Left forelimb (tissue), 1 donor: ENCODE data around the gene POTEJ.
A peak's percentile ranks its signal among the peaks of the same experiment; 100 is the strongest.
"Not testable (repeated sequence)": the region's sequence is repeated elsewhere in the genome, so short reads cannot be mapped to it uniquely, and the experiment has no call there.

Source experiments
- DNase-seq: peaks from one replicate; pipeline ENCODE4 v3.0.0-alpha.2; 2018; ENCODE audit warnings: low spot score

The POTEJ gene

GRCh38 chr2:130601648-130602302 is 9.5 kb upstream of the POTEJ start:
- DNase-seq = not testable (repeated sequence)

DNA sequence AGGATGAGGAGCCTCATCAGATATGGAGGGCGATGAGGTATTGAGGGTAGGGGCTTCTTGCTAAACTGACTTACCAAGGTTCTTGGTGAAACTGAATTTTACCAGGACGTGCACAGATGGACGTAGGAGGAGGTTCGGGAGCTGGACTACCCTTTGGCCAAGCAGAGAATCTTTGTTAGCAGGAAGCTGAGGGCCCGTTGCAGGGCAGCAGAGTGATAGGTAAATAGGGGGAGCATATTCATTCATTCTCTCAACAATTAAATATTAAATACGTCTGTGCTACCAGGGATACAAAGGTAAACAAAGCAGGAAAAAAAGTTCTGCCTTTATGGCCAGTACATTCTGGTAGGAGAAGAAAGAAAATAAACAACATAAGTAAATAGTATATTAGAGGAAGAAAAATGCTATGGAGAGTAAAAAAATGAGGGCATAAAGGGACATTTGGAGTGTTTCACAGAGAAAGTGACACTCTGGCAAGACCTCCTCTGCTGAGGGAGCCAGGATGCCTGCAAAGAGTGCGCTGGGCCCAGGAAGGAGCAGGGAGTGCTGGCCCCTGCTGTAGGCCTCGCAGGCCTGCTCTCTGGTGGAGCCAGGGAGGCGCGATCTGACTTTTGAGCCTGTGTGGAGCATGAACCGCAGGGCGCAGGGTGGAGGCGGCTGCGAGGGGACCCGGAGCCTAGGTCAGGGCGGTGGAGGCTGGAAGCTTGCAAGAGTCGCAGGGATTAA is 2.8 kb upstream of the POTEJ start:
- not testable (repeated sequence) for DNase-seq

DNA sequence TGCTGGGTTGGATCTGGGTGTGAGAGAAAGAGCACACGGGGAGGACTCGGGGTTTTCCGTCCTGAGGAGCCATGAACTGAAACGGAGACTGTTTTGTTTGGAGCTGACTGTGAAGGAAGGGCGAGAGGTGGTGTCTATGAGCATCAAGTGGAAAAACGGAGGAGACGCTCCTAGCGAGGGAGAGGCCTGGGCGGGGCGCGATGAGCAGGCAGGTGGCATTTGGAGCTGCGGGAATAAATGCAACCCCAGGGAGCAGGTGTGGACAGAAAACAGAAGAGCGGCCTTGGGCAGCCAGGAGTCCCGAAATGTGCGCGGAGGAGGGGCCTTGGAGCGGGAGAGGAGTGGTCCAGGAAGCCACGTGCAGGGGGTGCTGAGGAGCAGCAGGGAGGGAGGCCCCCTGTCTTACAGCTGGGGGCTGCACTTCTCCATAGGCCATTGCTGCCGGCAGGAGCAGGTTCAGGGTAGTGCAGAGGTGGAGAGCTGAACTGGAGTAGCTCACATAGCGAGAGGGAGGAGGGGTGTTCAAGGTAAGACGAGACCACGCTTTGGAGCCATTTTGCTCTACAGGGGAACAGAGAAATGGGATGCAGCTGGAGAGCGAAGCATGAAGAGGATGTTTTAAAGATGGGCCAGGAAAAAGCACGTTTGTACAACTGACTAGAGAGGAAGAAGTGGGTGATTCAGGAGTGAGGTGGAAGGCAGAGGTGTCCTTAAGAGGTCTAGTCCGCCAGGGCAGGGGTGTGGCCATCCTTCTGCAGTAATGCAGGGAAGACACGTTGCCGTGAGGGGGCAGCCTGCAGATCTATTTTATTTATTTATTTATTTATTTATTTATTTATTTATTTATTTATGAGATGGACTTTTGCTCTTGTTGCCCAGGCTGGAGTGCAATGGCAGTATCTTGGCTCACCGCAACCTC is 2.0 kb upstream of the POTEJ start:
- DNase-seq = not testable (repeated sequence)

GRCh38 chr2:130610486-130610885 is 754 bp upstream of the POTEJ start:
- not testable (repeated sequence) for DNase-seq

DNA sequence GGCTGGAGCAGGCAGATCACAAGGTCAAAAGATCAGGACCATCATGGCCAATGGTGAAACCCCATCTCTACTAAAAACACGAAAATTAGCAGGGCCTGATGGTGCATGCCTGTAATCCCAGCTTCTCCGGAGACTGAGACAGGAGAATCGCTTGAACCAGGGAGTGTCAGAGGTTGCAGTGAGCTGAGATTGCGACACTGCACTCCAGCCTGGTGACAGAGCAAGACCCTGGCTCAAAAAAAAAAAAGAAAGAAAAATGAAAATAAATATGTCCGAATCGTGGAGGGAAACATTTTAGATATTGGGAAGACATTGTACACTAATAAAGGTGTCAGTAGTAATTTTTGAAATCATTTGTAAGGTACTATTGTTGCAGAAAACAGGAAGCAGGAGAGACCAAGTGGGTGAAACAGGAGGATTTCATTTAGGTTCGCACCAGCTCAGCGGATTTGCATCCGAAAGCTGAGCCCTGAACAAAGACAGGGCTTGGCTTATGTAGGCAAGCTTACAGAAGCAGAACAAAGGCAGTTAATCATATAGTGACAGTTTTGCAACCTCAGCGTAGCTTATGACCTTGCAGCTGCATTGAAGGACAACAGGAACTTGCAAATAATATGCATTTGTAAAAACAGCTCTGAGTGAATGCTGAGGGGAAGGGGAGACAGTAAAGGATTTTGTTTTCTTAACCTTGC is 17.7 kb downstream of the POTEJ start:
- not testable (repeated sequence) for DNase-seq

DNA sequence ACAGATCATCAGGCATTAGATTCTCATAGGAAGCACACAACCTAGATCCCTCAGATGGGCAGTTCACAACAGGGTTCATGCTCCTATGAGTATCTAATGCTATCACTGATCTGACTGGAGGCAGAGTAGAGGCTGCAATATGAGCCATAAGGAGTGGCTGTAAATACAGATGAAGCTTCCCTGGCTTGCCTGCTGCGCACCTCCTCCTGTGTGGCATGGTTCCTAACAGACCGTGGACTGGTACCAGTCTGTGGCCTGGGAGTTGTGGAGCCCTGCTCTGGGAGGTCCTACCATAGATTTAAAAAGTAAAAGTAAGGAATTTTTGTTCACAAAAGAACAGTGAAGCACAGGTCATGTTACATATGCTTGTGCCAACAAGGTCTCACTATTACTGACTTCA is 27.7 kb downstream of the POTEJ start:
- not testable (repeated sequence) for DNase-seq

DNA sequence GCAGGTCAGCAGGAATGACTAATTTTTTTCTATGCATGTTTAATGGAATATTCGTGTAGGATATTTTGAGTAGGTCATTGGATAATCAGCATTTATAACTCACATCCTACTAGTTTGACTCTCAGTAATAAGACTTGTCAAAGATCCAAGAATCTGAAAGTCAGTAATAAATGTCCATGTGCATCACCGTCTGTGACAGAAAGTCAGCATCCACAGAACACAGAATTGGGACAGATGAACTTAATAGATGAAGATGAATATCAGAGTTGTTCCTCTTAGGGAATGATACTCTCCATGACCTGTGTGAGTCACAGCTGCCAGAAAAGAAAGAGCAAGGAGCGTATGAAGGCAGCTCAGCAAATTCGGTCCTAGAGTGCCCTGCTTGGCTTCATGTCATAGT is 30.4 kb downstream of the POTEJ start:
- DNase-seq = not testable (repeated sequence)

DNA sequence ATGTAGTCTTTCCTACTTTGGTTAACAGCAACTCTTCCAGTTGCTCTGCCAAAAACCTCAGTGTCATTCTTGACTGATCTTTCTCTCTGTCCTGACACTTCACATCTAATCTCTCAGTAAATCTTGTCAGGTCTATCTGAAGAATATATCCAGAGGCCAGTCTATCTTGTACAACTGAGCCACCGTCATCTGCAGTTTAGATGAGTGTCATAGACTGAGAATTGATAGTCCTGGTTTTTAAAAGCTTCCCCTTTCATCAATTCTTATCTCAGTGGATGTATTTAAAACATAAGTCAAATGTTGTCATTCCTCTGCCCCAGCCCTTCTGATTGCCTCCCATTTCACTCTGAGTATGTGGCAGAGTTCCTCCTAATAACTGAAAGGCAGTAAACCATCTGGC is 38.0 kb downstream of the POTEJ start:
- DNase-seq = not testable (repeated sequence)

- peak; percentile 12 for DNase-seq
Observed at GRCh38 chr2:130664506-130664905, 53.3 kb downstream of the POTEJ start.

DNA sequence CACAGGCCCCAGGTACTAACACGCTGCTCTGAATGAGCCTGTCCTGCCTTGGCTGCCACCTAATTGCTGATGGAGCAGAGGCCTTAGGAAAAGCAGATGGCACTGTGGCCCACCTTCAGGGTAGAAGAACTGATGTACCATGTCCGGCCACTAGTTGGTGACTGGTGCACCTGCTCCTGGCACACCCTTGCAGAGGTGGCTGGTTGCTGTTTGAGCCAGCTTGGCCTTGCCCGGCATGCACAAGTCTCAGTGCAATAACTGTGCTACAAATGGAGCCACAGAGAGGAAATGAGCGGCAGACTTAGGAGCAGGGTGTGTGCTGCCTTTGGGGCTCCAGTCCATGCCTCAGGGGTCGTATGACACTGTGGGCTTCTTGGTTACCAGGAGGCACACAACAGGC is 54.4 kb downstream of the POTEJ start:
- not testable (repeated sequence) for DNase-seq

GRCh38 chr2:130667516-130667915 is 56.3 kb downstream of the POTEJ start:
- peak; percentile 3 for DNase-seq

DNA sequence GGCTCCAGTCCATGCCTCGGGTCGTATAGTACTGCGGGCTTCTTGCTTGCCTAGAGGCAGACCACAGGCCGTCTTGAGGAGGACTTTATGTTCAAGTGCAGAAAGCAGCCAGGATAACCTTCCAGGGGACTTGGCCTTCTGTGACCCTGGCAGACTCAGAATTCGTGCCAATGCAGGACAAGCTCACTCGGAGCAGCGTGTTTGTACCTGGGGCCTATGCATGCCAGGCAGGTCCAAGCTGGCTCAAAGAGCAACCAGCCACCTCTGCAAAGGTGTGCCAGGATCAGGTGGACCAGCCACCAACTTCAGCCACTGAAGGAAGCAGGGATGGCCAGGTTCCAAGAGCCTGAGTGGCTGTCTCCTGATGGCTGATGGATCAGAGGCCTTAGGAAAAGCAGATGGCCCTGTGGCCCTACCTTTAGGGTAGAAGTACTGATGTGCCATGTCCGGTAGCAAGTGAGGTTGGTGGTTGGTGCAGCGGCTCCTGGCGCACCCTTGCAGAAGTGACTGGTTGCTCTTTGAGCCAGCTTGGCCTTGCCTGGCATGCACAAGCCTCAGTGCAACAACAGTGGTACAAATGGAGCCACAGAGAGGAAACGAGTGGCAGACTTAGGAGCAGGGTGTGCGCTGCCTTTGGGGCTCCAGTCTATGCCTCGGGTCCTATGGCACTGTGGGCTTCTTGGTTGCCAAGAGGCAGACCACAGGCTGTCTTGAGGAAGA is 58.9 kb downstream of the POTEJ start:
- peak; percentile 34 for DNase-seq

DNA sequence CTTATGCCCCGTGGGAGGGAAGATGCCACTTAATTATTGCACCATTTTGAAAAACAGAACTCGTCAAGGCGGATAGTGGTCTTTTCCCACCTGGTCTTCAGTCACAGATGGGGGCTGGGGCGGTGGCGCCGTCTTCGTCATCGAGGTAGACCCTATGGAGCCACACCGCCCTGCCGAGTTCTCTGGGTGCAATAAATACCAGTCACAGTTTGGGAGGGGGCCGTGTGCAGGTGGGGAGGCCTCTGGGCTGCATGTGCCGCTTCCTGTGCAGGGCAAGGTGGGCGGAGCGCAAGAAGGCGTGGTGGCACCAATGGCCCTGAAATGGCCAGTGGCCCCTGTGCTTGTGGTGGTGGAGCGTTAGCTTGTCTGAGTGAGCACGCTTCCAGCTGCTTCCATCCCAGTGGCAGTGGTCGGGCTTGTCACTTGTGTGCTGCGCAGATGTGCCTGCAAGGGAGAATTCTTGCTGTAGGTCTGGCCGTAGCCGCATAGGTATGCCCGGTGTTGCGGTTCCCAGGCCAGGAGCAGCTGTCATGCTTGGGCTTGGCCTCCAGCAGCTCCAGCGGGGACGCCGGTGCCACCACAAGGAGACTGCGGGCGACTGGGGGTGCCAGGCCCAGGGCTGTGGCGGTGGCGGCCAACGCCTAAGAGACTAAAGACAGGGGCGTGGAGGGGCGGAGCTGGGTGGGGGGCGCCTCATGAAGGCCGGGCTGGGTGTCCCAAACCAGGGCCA is 81.0 kb downstream of the POTEJ start:
- not testable (repeated sequence) for DNase-seq

DNA sequence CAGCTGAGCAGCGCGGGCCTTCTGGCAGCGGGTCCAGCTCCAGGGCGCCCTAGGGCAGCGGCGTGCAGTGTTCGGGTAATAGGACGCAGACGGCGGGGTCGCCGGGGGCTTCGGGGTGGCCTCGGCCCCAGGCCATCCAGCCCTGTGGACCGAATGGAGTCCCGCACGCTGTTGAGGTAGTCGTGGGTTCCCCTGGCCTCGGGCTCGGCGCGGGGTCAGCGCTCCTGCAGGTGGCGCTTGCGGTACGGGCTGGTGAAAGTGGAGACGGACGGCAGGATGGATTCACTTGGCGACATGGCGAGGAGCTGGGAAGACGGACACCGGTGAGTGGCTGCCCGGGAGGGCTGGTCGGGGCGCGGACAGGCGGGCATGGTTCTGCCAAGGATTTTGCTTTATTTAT is 82.2 kb downstream of the POTEJ start:
- DNase-seq = peak; percentile 30

DNA sequence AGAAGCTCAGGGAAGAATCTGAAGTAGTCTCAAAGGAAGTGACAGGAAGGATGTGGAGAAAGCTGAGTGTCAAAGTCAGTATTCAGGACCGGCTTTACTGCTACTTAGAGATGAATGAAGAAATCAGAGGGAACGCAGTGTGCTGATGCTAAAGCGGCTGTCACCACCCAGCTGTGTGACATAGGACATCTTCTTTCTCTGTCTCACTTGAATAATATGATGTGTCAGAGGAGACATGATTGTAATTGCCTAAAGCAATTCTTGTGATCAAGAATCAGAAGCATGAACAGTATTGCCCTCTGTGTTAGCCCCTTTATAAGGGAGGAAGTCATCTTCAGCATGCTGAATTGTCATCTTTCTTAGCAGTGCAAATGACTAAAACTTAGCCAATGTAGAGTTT is 92.0 kb downstream of the POTEJ start:
- DNase-seq = not testable (repeated sequence)
